NCI-H748 treated with DMSO at 0.1 percent for 48 hours (cell line): ENCODE data around the gene OGT.
A peak's percentile ranks its signal among the peaks of the same experiment; 100 is the strongest.
"Not testable (repeated sequence)": the region's sequence is repeated elsewhere in the genome, so short reads cannot be mapped to it uniquely, and the experiment has no call there.

ENCODE experiments used
- DNase-seq: peaks from one replicate; lab custom pipeline; 2025; lab: John Stamatoyannopoulos, UW

OGT gene

GRCh38 chrX:71532753-71533425 is at the start of gene OGT:
Gene OGT (plus strand): TSS chrX:71533104. CDS start chrX:71533300, 196 bp downstream.
- DNase-seq = peak; percentile 89

GRCh38 chrX:71487814-71488213 is 45.1 kb upstream of the OGT start:
- DNase-seq = no peak

DNA sequence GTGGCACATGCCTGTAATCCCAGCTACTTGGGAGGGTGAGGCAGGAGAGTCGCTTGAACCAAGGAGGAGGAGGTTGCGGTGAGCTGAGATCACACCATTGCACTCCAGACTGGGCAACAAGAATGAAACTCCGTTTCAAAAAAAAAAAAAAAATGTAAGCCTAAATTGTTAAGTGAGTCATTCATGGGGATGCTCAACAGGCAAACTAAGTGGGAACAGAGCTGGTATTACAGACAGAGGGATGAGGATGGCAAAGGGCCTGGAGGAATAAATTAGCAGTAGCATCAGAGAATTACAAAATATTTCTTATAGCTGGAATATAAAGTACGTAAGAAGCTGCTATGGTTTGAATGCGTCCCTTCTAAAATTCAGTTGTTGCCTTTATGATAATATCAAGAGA is 43.4 kb upstream of the OGT start:
- DNase-seq = no peak

GRCh38 chrX:71492231-71493065 is 40.5 kb upstream of the OGT start:
- DNase-seq = no peak

- no peak for DNase-seq
These were observed 39.7 kb upstream of the OGT start for GRCh38 chrX:71493111-71493613.

GRCh38 chrX:71495979-71496378 is 36.9 kb upstream of the OGT start:
- DNase-seq = not testable (repeated sequence)

DNA sequence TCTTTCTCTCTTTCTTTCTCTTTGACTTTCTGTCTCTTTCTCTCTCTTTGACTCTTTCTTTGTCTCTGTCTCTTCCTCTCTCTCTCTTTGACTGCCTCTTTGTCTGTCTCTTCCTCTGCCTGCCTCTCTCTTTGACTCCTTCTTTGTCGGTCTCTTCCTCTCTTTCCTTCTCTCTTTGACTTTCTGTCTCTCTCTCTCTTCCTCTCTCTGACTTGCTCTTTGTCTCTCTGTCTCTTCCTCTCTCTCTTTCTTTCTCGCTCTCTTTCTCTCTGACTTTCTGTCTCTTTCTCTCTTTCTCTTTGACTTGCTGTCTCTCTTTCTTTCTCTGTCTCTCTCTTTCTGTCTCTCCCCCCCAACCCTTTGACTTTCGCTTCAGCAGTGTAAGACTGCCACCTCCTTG is 36.4 kb upstream of the OGT start:
- no peak for DNase-seq

GRCh38 chrX:71502080-71502479 is 30.8 kb upstream of the OGT start:
- not testable (repeated sequence) for DNase-seq

DNA sequence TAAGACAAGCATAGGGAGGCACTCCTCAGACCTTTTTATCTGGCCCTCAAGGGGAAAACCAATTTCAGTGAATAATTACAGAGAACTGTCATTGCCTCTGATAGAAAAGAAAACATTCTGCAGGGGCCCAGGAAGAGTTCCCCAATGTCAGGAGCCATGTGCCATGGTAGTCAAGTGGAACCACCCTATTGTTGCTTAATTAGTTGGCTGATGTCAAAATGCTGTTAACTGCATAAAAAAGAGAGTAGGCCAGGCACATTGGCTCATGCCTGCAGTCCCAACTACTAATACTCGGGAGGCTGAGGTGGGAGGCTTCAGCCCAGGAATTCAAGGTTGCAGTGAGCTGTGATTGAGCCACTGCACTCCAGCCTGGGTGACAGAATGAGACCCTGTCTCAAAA is 28.6 kb upstream of the OGT start:
- no peak for DNase-seq

DNA sequence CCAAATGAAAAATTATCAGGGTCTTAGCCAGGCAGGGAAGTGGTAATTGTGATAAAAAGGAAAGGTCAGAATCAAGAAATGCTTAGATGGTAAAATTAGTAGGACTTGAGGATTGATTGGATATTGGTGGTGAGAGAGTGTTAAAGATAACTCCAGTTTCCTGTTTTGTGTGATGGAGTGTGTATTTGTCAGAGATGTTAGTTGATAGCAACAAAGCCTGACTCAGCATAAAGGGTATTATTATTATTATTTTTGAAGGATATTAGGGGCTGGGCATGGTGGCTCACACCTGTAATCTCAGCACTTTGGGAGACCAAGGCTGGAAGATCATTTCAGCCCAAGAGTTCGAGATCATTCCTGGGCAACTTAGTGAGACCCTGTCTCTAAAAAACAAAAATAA is 23.6 kb upstream of the OGT start:
- DNase-seq = no peak

- DNase-seq = no peak
These were observed 22.7 kb upstream of the OGT start for GRCh38 chrX:71510161-71510560.

DNA sequence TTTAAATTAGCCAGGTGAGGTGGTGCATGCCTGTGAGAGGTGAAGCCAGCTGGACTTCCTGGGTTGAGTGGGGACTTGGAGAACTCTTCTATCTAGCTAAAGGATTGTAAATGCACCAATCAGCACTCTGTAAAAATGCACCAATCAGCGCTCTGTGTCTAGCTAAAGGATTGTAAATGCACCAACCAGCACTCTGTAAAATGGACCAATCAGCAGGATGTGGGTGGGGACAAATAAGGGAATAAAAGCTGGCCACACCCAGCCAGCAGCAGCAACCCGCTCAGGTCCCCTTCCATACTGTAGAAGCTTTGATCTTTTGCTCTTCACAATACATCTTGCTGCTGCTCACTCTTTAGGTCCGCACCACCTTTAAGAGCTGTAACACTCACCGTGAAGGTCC is 19.2 kb upstream of the OGT start:
- DNase-seq = not testable (repeated sequence)

DNA sequence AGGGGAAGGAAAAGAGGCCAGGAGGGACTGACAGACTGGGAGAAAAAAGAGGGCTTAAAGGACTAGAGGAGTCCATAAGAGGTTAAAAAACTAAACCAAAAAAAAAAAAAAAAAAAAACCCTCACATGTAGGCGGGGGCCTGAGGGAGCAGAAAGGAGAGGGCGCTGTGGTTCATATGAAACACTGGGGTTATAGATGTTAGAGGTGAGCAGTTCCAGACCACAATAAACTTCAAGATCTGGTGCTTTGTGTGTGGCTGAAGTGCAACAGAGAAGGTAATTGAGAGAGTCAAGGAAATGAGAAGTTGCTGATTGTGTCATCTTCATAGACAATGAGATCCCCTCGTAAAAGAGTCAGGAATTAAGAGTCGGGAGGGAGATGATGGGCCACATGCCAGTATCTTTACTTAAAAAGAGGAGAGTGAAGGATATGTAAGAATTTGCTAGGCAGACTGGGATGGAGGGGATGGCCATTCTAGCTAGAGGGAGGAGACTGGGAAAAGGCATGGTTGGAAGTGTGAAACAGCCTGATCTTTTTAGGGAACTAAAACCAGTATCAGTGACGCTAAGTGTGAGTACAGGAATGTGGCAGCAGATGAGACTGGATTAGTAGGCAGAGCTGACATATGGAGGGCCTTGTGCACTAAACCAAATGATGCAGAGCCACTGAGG is 18.4 kb upstream of the OGT start:
- no peak for DNase-seq

- no peak for DNase-seq
These were observed 17.9 kb upstream of the OGT start for GRCh38 chrX:71515038-71515396.

DNA sequence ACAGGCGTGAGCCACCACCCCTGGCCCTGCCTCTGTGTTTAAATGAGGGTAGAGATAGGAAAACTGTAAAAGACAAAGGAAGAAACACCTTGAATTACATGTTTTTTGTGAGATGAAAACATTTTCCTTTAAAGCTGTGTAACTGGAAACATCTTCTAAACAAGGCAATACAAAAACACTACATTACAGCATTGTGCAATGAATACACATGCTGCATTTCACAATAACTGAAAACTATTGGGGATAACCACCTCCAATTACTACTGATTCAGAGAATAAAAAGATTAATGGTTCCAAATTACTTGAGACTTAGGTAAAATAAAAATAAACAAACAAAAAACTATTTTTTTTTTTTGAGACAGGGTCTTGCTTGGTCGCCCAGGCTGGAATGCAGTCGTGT is 7.6 kb upstream of the OGT start:
- DNase-seq = no peak

DNA sequence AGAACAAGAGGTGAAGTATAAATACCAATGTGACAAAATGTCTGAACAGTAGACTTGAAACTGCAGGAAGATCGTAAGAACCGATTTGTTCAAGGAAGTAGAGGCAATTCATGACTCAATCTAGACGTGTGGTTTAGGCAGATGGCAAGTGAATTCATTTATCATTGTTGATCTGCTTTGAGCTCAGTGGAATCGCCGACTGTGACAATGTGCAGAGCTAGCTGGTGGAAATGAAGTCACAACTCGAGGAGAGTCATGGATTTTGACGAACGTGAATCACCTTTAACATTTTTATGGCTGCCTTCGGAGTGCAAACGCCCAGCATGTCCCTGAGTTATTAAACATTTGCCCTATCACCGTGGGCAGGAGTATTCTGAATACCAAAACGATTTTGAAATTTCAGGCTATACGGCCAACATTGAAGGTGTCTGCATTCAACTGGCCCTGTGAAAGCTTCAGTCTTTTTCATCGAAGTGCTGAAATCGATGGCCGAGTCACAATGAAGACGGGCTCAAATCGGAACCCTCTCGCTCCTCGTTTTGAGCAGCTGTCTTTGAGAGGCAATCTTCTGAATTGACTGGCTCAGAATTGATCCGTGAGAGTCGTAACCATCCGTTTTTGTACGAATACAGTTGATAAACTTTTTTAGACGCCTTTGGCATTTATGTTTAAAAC is 689 bp upstream of the OGT start:
- no peak for DNase-seq

GRCh38 chrX:71533516-71533850 is 579 bp downstream of the OGT start:
- no peak for DNase-seq

GRCh38 chrX:71533851-71534561 is 1.1 kb downstream of the OGT start:
- peak; percentile 58 for DNase-seq

- DNase-seq = no peak
These were observed 2.1 kb downstream of the OGT start for GRCh38 chrX:71534773-71535544.

GRCh38 chrX:71536285-71536684 is 3.4 kb downstream of the OGT start:
- DNase-seq = no peak

GRCh38 chrX:71537743-71538142 is 4.8 kb downstream of the OGT start:
- no peak for DNase-seq
